Peyer's patch (tissue), 4 donors: Measurements from ENCODE around the gene SPRED1.

Experiments
- POLR2A ChIP-seq, 2 donors: fragments of 450-650 bp; IDR thresholded peaks; one replicate each; pipeline ENCODE4 v1.5.1; 2017; ENCODE audit warnings: antibody characterized with exemption in 2 of 2, mild to moderate bottlenecking in 2 of 2, moderate library complexity in 2 of 2
- TF ChIP-seq, protein P1 (sequence below), 6 experiments: fragments of 450-650 bp in 4 of 6; fragments of 200-600 bp in 2 of 6; sonication (generic) in 1 of 6; IDR thresholded peaks; one replicate each; pipeline ENCODE4 v1.5.1; 2017 to 2019; ENCODE audit warnings: antibody characterized with exemption in 6 of 6, mild to moderate bottlenecking in 3 of 6, moderate library complexity in 1 of 6

DNA sequence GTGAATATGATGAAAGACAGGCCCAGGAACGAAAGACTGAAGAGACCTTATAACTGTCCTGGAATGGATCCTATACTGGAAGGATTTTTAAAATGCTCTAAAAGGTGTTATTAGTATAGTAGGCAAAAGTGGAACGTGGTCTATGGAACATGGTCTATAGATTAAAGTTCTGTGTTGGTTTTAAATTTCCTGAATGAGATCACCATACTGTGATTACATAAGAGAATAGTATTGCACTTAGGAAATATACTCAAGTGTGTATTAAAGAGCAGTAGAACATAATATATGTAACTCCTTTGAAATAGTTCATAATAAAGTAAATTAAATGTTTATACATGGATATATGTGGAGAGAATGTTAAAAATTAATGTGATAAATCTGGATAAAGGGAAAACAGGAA is 68.2 kb downstream of the SPRED1 start:
- TF ChIP-seq POLR2A (IDR thresholded peaks at IDR 0.05): no peak
- TF ChIP-seq, protein P1, sequence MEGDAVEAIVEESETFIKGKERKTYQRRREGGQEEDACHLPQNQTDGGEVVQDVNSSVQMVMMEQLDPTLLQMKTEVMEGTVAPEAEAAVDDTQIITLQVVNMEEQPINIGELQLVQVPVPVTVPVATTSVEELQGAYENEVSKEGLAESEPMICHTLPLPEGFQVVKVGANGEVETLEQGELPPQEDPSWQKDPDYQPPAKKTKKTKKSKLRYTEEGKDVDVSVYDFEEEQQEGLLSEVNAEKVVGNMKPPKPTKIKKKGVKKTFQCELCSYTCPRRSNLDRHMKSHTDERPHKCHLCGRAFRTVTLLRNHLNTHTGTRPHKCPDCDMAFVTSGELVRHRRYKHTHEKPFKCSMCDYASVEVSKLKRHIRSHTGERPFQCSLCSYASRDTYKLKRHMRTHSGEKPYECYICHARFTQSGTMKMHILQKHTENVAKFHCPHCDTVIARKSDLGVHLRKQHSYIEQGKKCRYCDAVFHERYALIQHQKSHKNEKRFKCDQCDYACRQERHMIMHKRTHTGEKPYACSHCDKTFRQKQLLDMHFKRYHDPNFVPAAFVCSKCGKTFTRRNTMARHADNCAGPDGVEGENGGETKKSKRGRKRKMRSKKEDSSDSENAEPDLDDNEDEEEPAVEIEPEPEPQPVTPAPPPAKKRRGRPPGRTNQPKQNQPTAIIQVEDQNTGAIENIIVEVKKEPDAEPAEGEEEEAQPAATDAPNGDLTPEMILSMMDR (IDR thresholded peaks at IDR 0.05): no peak
